AG20443 (cell line): ENCODE data around the gene SNX13.
"Not testable (repeated sequence)": the region's sequence is repeated elsewhere in the genome, so short reads cannot be mapped to it uniquely, and the experiment has no call there.

Experiments used
- DNase-seq: peaks from one replicate; pipeline ENCODE4 v3.0.0; 2012; ENCODE audit warnings: low spot score, mixed read lengths

The SNX13 gene

DNA sequence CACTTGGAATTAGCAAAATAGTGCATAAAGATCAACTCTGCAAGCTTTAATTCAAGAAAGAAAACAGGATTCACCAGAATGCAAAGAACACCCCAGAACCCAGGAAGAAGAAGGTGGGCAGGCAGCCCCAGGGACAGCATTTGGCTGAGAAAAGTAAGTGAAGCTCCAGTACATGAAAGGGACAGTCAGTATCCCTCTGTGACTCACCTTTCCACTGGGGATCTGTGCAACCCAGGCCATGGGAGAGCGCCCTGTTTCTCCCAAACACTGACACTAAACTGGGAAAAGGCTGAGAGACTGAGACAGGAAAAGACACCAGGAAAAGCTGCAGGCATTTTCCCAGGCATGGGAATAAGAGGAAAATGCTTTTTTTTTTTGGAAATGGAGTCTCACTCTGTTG is 28.2 kb downstream of the SNX13 start:
- DNase-seq: no peak

DNA sequence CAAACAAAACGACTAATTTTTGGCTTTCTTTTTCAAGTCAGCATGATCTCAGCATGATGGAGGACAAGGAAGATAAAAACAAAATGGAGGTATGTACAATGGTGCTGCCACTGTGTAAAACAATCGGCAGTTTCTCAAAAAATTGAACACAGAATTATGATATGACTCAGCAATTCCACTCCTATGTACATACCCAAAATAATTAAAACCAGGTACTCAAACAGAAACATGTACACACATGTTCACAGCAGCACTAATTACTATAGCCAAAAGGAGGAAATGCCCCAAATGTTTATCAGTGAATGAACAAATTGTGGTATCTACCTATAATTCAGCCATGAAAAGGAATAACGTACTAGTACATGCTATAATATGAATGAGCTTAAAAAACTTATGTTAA is 29.9 kb downstream of the SNX13 start:
- DNase-seq: no peak

DNA sequence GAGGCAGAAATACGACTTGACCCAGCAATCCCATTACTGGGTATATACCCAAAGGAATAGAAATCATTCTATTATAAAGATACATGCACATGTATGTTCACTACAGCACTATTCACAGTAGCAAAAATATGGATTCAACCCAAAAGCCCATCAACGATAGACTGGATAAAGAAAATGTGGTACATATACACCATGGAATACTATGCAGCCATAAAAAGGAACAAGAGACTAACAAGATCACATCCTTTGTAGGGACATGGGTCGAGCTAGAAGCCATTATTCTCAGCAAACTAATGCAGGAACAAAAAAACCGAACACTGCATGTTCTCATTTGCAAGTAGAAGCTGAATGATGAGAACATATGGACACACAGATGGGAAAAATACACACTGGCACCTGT is 31.0 kb downstream of the SNX13 start:
- not testable (repeated sequence) for DNase-seq

DNA sequence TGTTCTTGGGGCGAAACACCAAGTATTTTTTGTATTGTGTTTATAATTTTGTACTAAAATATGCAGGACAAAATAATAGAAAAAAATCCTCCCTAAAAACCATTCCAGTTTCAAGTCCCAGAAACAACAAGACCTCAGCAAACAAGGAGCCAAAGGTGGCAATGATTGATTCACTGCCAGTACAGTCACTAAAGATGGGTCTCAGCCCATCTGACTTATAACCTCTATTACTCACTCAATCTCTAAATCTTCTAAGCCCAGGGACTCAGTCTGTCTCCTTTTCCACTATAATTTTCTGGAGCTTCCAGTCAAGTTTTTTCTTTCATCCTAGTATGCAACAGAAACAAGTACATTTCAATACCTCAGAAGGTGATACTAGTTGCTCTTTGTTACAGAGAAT is 33.3 kb downstream of the SNX13 start:
- DNase-seq: no peak

DNA sequence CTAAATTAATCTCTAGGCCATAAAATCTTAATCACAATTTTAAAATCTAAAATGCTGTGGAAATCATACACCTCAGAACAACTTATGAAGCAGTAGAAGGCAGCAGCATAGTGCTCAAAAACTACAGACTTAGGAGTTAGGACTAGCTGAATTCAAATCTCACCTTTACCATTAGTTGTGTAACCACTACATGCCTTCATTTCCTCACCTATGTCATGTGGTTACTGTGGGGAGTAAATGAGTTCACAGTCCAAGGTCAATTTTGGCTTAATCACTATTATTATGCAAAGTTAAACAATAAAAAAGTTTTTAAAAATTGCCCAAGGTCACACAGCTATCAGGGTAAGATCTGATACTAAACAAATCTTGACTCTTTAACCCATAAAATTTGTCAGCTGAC is 37.0 kb downstream of the SNX13 start:
- no peak for DNase-seq

DNA sequence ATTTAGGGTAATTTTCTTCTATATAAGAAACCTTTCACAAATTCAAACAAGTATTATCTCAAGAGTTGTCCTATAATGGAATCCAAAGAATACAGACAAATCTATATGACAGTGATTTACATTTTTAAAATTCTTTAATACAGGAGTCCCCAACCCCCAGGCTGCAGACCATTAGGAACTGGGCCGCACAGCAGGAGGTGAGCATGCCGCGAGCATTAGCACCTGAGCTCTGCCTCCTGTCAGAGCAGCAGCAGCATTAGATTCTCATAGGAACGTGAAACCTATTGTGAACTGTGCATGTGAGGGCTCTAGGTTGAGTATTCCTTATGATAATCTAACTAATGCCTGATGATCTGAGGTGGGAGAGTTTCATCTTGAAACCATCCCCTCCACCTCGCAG is 37.7 kb downstream of the SNX13 start:
- DNase-seq: no peak

DNA sequence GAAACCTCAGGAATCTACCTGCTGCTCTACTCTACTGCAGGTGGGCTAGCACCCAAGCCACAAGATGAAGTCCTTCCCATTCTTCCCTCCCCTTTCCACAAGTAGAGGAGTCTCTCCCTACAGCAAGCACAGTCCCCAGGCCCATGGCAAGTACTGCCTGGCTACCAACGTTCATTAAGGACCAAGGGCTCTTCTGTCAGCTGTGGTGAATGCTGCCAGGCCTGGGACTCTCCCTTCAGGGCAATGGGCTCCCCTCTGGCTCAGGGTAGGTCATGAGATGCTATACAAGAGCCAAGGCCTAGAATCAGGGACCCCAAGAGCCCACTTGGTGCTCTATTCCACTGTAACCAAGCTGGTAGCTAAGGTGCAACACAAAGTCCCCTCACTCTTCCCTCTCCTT is 39.8 kb downstream of the SNX13 start:
- no peak for DNase-seq

DNA sequence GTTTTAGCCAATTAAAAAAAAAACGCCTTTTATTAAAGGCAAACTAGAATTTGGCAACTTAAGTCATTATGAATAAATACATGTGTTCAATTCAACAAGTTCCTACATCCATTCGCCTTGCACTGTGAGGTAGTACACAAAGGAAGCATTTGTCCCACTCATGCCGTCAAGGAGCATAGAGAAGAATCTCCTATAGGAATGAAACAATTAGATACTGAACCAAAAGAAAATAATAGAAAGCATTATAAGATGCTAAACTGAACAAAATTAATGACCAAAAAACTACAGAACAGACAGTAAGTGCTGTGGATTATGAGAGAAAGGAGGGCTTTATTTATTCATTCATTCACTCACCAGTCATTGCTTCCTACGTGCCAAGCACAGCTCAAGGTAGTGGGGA is 42.2 kb downstream of the SNX13 start:
- DNase-seq: no peak

DNA sequence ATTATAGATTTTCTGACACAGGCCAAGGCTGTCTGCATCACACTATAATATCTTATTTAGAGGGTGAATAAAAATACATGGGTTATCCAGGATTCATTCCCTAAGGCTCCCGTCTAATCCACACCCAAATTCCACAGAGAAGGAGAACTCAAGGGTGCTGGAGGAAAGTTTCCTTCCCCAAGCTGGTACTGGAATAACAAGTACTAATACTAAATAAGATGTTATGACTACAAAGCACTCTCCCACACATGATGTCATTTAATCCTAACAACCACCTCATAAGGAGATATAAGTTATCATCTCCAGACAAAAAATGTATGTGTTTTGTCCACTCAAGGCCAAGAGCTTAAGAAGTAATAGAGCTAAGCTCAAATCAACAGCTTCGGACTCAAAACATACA is 53.0 kb downstream of the SNX13 start:
- no peak for DNase-seq

DNA sequence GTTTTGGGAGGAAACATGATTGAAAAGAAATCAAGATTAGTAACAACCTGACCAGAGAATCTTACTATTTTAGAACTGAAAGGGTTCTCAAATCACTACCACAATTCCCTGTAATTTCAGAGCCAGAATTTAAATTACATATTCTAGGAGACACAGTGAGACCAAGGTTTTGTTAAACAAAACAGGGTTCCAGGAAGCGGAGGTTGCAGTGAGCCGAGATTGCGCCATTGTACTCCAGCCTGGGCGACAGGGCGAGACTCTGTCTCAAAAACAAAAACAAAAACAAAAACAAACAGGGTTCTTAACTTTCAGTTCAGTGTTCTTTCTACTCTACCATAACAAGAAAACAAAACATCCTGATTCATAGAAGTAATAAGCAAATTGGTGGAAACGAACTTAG is 57.6 kb downstream of the SNX13 start:
- DNase-seq: no peak

DNA sequence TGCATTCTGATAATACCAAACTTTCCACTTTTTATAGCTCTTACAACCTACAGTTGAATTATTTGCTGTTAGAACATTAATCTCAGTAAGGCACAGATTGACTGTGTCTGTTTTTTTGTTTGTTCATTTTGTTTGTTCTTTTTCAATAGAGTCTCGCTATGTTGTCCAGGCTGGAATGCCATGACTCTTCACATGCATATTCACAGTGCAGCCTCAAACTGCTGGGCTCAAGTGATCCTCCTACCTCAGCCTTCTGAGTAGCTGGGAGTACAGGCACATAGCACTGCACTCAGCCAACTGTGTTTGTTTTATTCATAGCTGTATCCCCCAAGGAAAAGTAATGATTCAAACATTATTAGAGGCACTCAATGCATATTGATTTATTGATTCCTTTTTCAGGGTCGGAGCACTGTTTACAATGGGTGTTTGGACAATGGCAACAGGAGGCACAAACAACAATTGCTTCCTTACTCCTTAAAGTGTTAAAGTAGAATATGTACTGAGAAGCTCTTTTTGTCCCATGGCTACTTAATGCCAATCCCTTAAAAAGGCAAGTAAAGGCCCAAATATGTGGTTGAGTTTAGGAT is 61.1 kb downstream of the SNX13 start:
- DNase-seq: no peak

DNA sequence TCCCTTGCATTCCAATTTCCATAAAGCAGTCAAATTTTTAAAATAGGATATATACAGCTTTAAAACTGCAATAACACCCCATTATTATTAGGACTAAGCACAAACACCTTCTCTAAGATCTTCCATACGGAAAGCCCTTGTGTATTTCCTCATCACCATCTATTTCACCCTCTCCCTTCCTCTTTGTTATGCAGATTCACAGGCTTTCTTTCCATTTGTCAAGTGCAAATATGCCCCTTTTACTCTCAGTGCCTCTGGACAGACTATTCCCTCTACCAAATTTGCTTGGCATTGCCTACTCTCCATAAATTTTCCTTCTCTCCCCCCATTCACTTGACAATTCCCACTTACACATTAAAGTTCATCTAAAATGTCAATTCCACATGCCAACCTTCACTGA is 61.7 kb downstream of the SNX13 start:
- DNase-seq: no peak

DNA sequence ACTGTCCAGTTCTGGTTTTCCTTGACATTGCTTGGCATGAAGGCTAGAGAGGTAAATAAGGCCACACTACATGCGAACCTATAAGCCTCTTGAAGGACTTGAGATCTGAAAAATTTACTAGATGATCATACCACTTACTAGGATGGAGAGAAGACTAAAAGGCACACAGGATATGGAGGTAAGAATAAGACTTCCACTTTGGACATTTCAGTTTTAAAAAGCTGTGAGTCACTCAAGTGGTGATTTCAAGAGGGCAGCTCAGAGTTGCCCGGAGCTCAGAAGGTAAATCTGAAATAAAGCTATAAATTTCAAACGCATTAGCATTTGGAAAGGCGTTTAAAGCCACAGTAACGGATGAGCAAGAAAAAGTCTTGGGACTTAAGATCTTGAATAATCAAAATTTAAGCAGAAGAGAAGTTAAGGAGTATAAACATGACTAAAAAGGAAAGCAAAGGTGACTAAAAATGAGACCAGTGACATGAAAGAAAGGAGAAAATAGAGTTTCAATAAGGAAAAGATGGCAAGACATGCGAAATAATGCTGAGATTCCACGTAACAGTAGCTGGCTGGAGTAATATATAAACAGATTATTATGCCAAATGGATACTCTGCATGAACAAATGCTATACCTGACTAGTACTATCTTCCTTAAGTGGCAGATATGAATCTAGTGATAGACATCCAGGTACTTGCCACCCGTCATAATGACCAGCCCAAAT is 68.3 kb downstream of the SNX13 start:
- no peak for DNase-seq

DNA sequence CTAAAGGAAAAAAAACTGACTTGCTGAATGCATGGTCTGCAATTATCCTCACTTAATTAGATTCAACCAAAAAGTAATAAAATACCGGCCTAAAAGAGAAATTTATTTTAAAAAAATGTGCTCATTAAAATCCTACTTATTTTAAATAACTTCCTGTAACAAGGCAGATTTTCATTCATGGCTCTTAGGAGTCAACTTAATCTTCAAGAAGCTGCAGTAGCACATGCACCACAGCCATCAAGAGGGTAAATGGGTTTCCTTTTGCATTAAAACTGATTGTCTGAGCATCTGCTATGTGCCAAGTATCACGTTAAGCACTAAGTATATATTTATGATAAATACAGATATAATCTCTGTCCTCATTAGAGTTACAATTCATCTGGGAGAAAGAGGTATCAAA is 69.9 kb downstream of the SNX13 start:
- no peak for DNase-seq

DNA sequence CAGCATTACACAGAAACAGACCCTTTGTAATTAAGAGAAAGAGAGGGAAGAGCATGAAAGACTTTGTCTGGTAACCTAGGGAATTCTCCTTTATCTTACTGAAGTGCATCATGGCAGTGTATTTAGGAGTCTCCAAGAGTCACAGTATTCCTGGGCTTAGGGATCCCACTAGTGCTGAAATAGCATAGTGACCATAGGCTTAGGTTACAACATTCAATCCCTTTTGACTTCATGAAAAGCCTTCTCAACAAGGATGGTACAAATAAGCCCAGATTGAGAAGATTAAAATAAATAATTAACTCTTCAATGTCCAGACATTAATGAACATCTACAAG is 76.5 kb downstream of the SNX13 start:
- DNase-seq: no peak

DNA sequence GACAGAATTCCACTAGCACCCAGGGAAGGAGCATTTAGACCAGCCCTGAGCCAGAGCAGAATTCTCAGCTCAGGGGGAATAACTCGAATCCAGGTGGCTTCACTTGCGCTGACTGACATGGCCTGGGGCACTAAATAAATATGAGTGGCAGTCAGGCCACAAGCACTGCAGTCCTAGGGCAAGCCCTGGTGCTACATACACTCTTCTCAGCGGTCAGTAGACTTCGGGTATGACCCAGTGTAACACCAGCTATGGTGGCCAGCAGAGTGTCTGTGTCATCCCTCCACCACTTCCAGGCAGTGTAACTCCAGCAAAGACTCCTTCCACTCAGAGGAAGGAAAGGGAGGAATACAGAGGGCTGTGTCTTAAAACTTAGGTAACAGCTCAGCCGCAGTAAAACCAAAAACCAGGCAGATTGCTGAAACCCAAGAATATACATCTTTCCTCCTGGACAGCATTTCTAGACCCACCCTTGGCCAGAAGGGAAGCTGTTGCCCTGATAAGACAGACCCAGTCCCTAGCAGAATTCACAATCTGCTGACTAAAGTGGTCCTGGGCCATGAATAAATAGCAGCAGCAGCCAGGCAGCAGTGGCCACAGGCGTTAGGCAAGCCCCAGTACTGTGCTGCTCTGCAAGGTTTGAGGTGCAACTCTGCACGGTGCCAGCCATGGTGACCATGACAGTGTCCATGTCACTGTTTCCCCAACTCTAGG is 77.0 kb downstream of the SNX13 start:
- DNase-seq: no peak

DNA sequence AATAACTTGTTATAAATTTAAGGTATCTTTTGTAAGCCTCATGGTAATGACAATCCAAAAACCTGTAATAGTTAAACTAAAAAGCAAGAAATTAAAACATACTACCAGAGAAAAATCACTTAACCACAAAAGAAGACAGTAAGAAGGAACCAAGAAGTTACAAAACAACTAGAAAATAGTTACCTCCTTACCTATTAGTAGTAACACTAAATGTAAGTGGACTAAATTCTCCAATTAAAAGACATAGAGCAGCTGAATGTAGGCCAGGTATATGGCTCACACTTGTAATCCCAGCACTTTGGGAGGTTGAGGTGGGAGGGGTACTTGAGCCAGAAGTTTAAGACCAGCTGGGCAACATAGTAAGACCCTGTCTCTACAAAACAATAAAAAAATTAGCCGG is 84.0 kb downstream of the SNX13 start:
- no peak for DNase-seq

DNA sequence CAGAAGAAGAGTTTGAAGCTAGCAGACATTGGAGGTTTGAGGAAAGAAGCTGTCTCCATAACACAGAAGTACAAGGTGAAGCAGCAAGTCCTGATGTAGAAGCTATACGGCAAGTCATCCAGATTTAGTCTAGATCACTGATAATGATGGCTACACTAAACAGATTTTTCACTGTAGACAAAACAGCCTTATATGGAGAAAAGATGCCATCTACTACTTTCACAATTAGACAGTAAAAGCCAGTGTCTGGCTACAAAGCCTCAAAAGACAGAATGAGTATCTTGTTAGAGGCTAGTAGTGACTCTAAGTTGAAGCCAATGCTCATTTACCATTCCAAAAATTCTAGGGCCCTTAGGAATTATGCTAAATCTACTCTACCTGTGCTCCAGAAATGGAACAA is 85.1 kb downstream of the SNX13 start:
- DNase-seq: no peak

DNA sequence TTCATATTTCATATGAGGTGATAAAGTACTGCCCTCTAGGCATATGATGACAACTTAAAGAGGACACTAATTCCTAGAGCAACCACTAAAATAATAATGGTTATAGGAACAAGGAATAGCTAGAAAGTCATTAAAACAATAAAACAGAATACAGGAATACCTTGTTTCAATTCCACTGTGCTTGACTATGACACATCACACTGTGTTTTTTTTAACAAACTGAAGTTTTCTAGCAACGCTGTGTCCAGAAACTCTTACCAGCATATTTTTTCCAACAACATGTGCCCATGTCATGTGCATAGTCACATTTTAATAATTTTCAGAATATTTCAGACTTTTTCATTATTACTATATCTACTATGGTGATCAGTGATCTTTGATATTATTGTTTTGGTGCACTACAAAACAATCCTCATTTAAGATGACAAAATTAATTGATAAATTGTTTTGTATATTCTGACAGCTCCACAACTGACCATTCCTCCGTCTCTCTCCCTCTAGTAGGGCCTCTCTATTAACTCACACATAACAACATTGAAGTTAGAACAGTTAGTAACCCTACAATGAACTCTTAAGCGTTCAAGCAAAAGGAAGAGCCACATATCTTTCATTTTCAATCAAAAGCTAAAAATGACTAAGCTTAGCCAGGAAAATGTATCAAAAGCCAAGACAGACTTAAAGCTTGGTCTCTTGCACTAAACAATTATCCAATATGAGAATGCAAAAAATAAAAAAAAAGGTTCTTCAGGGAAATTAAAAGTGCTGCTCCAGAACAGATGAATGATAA is 85.8 kb downstream of the SNX13 start:
- DNase-seq: no peak

DNA sequence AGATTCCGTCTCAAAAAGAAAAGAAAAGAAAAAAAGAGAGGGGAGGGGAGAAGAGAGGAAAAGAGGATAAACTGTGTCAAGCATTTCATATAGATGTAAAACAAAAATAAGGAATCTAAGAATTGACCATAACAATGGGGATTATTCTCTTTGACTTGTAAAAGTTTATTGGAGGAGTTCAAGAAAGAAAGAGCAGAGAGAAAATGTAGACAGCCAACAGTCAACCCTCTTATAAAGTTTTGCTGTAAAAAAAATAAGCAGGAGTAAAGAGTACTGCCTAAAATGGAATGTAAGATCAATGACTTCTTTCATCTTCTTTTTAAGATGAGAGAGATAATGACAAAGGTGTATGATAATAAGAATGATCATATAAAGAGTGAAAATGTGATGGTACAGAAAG is 87.9 kb downstream of the SNX13 start:
- DNase-seq: no peak

DNA sequence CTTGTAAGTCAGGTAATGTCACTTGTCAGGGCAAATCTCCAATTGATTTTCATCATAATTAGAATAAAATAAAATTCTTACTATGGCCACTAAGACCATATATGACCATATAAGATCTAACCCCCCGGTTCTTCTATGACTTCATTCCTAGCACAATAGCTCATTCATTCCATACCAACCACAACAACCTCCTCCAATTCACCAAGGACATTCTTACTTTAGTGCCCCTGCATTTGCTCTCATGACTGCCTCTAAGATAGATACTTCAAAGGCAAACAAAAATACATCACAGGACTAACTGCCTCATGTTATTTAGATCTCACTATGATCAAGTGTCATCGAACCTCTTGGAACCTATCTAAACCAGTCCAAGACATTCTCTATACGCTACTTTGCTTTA is 90.8 kb downstream of the SNX13 start:
- DNase-seq: peak; percentile 10

DNA sequence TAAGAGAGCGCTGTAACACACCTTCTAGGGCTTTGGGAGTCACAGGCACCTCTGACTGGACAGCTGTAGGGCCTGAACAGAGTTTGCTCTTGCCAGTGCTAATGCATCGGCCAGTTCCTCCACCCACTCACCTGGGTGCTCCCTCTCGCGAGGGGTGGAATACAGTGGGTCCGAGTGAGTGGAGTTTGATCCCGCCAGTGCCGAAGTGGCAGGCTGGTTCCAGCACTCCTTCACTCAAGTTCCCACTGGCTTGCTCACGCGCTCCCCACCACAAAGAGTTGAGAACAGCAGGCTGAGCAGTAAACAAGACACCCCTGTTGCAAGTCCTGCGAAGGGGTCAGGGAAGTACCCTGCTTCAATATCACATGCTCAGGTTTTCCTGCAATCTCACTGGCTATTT is 91.8 kb downstream of the SNX13 start:
- no peak for DNase-seq

DNA sequence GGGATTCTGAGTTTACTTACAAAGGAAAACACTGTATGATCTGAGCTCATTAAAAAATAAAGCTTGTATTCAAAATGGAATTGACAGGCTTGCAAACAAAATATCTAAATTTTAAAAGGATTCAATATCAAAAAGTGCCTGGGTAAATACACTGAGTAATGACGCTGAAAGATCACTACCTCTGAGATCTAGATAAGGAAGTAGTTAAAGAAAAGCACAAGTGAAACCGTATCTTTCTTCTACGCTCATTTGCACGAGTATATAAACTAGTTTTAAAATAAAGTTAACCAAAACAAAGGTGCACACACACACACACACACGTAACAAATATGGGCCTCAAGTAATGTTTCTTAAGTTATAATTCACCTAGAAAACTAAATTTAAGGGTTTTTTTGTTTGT is 93.4 kb downstream of the SNX13 start:
- no peak for DNase-seq
